H1 (cell line): ENCODE data around the gene DPY19L1. TPM values are rescaled to one million over a fixed set of nuclear protein-coding genes. Genes with fewer than 3 reads are reported as not detected.

ENCODE experiments used
- CHD1 ChIP-seq: IDR thresholded peaks from 2 replicates; pipeline ENCODE4 v1.6.1; 2012; ENCODE audit warnings: low read depth, low read length, improper control_type of control experiment
- CREB1 ChIP-seq: IDR thresholded peaks from 2 replicates; pipeline ENCODE4 v1.6.1; 2012; ENCODE audit warnings: inconsistent platforms
- RAD21 ChIP-seq, 2 experiments: IDR thresholded peaks in 1 of 2; conservative IDR thresholded peaks in 1 of 2; 2 replicates each; pipeline ENCODE4 v1.6.1; 2011; ENCODE audit warnings: low read depth in 2 of 2, low read length in 2 of 2, improper control_type of control experiment in 1 of 2, inconsistent platforms in 1 of 2, mild to moderate bottlenecking in 1 of 2, moderate library complexity in 1 of 2
- SIRT6 ChIP-seq: IDR thresholded peaks from one replicate; pipeline ENCODE4 v1.7.1; 2012; ENCODE audit warnings: low read length, inconsistent platforms
- polyA plus RNA-seq, 7 experiments: library from polyadenylated mRNA; depleted of rRNA in 3 of 7; stranded (reverse) in 5 of 7; unstranded in 2 of 7; fragments of >200 nt in 5 of 7; fragments of 200-250 nt in 2 of 7; gene quantifications; 1 replicate in 5 of 7; 2 replicates in 1 of 7; 4 replicates in 1 of 7; pipeline versions ENCODE4 v1.2.1 to v1.2.3, GENCODE V29; 2011 to 2013; ENCODE audit warnings: missing spikeins in 2 of 7, mixed read lengths in 2 of 7
- total RNA-seq: library from RNA; stranded (reverse); fragmentation: NEBNext Ultra II Directional; extraction: Animal tissue kit (Norgen Biotek cat#: 25700); gene quantifications from 2 replicates; pipeline ENCODE4 v1.2.1, GENCODE V29; 2021
- TF ChIP-seq, protein P1 (sequence below): fragments of 300-600 bp; sonication (generic); IDR thresholded peaks from 2 replicates; pipeline ENCODE4 v1.7.1; 2012; ENCODE audit warnings: low read length, moderate library complexity, mild to moderate bottlenecking, inconsistent platforms; ENCODE audit not compliant: insufficient replicate concordance

Gene DPY19L1
- total and polyA plus RNA-seq, 2 of the 8 experiments (the other 6 are each of a cell fraction or from before 2014, with no cell fraction given), result 14.1 to 23.3 TPM

DNA sequence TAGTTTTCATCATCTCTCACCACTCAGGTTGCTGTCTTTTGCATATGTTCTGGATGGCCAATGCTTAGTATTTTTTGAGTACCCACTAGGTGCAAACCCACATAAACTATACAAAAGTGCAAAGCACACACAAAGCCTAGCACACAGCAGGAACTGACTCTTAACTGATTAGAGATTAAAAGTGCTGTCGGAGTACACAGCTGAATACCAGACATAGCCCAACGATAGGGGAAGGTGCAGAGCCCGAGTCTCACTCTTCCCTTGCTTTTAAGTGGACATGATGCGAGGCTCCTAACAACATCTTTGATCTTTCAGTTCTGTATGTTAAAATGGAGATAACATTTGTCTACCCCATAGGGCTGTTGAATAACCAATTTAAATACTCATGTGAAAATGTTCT, 90.8 kb downstream of the DPY19L1 start (continued):
- TF ChIP-seq, protein P1, sequence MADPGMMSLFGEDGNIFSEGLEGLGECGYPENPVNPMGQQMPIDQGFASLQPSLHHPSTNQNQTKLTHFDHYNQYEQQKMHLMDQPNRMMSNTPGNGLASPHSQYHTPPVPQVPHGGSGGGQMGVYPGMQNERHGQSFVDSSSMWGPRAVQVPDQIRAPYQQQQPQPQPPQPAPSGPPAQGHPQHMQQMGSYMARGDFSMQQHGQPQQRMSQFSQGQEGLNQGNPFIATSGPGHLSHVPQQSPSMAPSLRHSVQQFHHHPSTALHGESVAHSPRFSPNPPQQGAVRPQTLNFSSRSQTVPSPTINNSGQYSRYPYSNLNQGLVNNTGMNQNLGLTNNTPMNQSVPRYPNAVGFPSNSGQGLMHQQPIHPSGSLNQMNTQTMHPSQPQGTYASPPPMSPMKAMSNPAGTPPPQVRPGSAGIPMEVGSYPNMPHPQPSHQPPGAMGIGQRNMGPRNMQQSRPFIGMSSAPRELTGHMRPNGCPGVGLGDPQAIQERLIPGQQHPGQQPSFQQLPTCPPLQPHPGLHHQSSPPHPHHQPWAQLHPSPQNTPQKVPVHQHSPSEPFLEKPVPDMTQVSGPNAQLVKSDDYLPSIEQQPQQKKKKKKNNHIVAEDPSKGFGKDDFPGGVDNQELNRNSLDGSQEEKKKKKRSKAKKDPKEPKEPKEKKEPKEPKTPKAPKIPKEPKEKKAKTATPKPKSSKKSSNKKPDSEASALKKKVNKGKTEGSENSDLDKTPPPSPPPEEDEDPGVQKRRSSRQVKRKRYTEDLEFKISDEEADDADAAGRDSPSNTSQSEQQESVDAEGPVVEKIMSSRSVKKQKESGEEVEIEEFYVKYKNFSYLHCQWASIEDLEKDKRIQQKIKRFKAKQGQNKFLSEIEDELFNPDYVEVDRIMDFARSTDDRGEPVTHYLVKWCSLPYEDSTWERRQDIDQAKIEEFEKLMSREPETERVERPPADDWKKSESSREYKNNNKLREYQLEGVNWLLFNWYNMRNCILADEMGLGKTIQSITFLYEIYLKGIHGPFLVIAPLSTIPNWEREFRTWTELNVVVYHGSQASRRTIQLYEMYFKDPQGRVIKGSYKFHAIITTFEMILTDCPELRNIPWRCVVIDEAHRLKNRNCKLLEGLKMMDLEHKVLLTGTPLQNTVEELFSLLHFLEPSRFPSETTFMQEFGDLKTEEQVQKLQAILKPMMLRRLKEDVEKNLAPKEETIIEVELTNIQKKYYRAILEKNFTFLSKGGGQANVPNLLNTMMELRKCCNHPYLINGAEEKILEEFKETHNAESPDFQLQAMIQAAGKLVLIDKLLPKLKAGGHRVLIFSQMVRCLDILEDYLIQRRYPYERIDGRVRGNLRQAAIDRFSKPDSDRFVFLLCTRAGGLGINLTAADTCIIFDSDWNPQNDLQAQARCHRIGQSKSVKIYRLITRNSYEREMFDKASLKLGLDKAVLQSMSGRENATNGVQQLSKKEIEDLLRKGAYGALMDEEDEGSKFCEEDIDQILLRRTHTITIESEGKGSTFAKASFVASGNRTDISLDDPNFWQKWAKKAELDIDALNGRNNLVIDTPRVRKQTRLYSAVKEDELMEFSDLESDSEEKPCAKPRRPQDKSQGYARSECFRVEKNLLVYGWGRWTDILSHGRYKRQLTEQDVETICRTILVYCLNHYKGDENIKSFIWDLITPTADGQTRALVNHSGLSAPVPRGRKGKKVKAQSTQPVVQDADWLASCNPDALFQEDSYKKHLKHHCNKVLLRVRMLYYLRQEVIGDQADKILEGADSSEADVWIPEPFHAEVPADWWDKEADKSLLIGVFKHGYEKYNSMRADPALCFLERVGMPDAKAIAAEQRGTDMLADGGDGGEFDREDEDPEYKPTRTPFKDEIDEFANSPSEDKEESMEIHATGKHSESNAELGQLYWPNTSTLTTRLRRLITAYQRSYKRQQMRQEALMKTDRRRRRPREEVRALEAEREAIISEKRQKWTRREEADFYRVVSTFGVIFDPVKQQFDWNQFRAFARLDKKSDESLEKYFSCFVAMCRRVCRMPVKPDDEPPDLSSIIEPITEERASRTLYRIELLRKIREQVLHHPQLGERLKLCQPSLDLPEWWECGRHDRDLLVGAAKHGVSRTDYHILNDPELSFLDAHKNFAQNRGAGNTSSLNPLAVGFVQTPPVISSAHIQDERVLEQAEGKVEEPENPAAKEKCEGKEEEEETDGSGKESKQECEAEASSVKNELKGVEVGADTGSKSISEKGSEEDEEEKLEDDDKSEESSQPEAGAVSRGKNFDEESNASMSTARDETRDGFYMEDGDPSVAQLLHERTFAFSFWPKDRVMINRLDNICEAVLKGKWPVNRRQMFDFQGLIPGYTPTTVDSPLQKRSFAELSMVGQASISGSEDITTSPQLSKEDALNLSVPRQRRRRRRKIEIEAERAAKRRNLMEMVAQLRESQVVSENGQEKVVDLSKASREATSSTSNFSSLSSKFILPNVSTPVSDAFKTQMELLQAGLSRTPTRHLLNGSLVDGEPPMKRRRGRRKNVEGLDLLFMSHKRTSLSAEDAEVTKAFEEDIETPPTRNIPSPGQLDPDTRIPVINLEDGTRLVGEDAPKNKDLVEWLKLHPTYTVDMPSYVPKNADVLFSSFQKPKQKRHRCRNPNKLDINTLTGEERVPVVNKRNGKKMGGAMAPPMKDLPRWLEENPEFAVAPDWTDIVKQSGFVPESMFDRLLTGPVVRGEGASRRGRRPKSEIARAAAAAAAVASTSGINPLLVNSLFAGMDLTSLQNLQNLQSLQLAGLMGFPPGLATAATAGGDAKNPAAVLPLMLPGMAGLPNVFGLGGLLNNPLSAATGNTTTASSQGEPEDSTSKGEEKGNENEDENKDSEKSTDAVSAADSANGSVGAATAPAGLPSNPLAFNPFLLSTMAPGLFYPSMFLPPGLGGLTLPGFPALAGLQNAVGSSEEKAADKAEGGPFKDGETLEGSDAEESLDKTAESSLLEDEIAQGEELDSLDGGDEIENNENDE, result no peak
- TF ChIP-seq CHD1 (no peak), CREB1 (no peak), RAD21 (IDR thresholded peaks at IDR 0.05 in 1 of 2, conservative IDR thresholded peaks at IDR 0.05 in 1 of 2; ENCODE audit: low read depth in 2 of 2, low read length in 2 of 2) (no peak), SIRT6 (no peak)
- TF ChIP-seq, all 59 proteins: peak for 0
